H4 (cell line): ENCODE results near the gene HOOK2. TPM values are rescaled to one million over a fixed set of nuclear protein-coding genes. Genes with fewer than 3 reads are reported as not detected.
"Not testable (repeated sequence)": the region's sequence is repeated elsewhere in the genome, so short reads cannot be mapped to it uniquely, and the experiment has no call there.

Source experiments
- DNase-seq: peaks from one replicate; pipeline ENCODE4 v3.0.0-alpha.2; 2015; ENCODE audit warnings: low spot score
- total RNA-seq: library from RNA; depleted of rRNA; stranded (reverse); fragments of >200 nt; shearing (Covaris generic); gene quantifications from 2 replicates; pipeline ENCODE4 v1.2.3, GENCODE V29; 2014; rRNA removed

Gene HOOK2
- total RNA-seq, 1 experiment from 2014 or later: 8.6 TPM

DNA sequence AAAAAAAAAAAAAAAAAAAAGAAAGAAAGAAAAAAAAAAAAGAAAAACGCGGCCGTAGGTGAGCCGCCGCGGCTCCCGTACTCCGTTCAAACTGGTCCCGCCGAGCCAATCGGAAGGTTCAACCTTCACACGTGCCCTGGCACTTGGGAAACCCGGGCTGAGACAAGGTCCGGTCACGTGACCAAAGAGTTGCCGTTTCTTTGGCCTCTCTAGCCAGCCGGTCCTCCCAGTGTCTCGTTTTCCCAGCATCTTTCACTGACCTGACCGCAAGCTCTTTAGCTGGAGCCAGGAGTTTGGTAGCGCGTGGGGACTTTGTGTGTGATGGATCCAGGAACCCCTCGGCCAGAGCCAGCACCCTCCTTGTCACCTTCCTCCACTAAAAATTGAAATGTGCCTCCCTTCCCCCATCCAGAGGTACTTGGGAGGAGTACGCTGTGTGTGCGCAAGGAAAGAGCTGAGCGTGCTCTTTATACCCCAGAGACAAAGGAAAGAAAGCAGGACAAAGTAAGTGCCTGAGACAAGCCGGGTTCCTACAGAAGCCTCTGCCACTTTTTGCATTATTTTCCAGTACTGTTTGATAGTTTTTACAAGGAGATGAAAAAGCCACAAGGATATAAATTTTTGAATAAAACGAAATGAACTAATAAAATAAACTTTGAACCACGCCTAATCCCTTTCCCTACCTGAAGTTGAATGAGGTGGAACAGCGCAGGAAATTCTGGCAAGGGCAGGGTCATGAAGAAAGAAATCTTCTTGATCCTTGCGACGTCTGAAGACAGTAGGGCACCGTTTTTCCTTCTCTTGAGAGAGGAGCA lies 52.6 kb downstream of the HOOK2 start:
- DNase-seq: peak; percentile 99

DNA sequence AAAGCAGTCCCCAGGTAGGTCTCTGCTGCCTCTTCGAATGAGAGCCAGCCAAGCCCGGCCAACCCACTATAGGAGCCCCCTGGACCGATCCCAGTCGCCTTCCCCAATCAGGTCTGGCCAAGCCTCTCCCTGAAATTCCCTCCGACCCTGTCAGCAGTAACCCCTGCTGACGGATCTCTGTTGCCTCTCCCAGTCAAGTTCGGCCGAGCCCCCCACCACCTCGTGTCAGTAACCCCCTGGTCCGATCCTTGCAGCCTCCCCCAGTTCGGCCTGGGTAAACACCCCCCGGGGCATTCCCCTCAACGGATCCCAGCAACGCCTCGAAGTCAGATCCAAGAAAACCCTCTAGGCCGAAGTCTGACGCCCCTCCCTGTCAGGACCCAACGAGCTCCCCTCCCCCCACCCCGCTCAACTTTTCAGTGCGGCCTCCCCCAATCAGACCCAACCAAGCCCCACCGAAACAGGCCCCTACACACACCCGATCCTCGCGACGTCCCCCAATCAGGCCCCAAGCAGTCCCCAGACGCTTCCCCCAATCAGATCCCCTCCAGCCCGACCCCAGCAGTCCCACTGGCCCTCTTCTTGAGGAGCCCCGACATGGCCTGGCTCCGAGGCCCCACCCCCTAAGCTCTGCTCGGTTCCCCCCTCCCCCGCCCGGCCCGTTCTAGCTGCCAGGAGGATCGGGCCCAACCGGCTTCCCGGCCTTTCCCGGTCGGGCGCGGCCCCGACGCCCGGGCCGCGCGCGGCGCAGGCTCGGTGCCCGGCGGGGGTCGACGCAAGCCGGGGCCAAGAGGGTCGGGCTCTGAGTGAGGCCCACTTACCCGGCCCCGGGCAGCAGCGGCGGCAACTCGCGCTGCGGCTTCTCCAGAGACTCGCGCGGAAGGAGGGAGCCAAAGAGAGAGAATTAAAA lies 53.4 kb downstream of the HOOK2 start:
- DNase-seq: peak; percentile 28

DNA sequence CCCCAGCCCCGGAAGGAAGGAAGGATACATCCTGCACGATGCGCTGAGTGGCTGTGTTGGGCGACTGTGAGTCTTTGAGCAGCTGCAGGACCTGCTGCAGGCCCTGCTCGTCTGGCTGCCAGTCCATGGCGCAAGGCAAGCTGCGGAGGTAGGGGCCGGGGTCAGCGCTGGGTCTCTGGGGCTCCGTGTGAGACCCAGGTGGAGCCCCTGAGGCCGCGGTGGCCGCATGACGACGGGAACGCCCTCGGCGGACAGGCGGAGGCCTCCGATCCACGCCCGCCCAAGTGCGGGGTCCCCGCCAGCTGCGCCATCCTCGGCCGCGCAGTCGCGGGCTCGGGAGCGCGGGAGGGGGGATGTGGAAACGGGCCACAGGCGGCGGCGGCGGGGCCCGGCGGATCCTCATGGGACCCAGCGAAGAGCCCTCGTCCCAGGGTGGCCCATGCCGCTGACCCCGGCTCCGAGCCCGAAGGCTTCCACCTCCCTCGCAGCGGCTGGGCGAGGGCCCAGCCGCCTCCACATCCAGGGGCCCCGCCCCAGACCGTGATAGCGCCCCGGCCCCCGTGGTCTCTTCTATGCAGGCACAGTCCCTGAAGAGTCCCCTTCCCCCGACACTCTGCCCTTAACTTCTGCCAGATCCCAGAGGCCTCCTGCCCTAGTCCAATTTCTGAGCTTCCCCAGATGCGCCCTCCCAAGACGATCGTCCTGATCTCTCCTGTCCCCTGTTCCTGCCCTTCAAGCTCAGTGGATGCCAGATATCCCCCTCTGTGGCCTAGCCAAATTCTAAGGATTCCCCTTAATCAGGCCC lies 54.3 kb downstream of the HOOK2 start:
- DNase-seq: no peak

DNA sequence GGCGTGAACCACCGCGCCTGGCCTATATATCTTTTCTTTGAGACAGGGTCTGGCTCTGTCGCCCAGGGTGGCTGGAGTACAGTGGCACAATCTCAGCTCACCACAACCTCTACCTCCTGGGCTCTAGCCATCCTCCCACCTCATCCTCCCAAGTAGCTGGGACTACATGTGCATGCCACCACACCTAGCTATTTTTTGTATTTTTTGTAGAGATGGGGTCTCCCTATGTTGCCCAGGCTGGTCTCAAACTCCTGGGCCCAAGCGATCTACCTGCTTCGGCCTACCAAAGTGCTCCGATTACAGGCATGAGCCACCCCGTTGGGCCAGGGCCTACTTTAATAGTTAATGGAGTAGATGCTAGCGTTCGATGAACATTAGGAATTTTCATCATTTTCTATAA lies 55.1 kb downstream of the HOOK2 start:
- no peak for DNase-seq

DNA sequence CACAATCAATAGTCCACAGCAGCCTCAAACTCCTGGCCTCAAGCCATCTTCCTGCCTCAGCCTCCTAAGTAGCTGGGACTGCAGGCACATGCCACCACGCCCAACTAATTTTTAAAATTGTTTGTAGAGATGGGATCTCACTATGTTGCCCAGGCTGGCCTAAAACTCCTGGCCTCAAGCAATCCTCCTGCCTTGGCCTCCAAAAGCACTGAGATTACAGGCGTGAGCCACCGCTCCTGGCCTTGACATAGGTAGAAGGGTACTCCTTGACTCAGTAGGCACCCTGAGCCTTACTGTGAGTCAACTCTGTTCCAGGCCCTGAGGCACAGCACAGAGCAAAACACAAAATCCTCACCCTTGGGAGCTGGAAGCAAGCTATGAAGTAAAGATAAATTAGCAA lies 59.4 kb downstream of the HOOK2 start:
- no peak for DNase-seq

DNA sequence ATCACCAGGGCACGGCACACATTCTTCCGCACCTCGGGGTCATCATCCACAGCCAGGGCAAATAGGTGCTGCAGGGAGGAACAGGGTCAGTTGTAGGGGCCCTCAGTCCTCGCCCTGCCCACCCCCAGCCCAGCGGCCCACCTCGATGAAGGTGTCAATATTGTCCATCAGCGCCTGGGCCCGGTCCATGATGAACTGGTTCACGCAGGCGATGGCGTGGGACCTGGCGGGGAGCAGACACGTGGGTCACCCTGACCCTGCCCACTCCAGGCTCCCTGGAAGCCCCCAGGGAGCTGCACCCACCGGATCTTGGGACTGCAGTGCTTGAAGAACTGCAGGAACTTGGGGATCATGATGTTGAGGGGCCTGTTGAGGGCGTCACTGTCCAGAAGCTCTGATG lies 60.2 kb downstream of the HOOK2 start:
- no peak for DNase-seq

DNA sequence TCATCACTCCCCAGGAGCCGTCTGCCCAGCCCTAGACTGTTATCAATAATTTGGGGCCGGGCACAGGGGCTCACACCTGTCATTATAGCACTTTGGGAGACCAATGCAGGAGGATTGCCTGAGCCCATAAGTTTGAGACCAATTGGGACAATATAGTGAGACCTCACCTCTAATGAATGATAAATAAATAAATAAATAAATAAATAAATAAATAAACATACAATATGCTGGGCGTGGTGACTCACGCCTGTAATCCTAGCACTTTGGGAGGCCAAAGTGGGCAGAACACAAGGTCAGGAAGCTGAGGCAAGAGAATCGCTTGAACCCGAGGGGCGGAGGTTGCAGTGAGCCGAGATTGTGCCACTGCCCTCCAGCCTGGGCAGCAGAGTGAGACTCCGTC lies 62.0 kb downstream of the HOOK2 start:
- not testable (repeated sequence) for DNase-seq

Other genes with a start within 250 kb of the HOOK2 start
- 4.1 and 5.3 TPM in 2 replicates for gene ZNF564, start 224.1 kb downstream of the HOOK2 start, total RNA-seq
- 2.6 and 5.7 TPM in 2 replicates for gene ZNF490, start 164.7 kb downstream of the HOOK2 start, total RNA-seq
- gene ZNF791, start 164.6 kb downstream of the HOOK2 start, total RNA-seq: 8.1 and 8.5 TPM in 2 replicates
- 34.2 and 53.4 TPM in 2 replicates for gene MAN2B1, start 108.8 kb downstream of the HOOK2 start, total RNA-seq
- gene WDR83, start 108.7 kb downstream of the HOOK2 start, total RNA-seq: 12.8 and 13.7 TPM in 2 replicates
- 65.1 and 100 TPM in 2 replicates for gene DHPS, start 93.7 kb downstream of the HOOK2 start, total RNA-seq
- not detected in 2 replicates for gene GNG14, start 87.6 kb downstream of the HOOK2 start, total RNA-seq
- gene FBXW9, start 78.9 kb downstream of the HOOK2 start, total RNA-seq: 6.4 and 12.7 TPM in 2 replicates
- 30.1 and 33.0 TPM in 2 replicates for gene TNPO2, start 51.6 kb downstream of the HOOK2 start, total RNA-seq
- 238 and 271 TPM in 2 replicates for gene TRIR, start 40.9 kb downstream of the HOOK2 start, total RNA-seq
- 85.4 and 94.4 TPM in 2 replicates for gene GET3, start 38.1 kb downstream of the HOOK2 start, total RNA-seq
- 0.06 TPM in 1 of 2 replicates, not detected in the other for gene BEST2, start 23.8 kb downstream of the HOOK2 start, total RNA-seq
- gene JUNB, start 15.9 kb upstream of the HOOK2 start, total RNA-seq: 55.7 and 71.3 TPM in 2 replicates
- 6.1 and 6.7 TPM in 2 replicates for gene PRDX2, start 26.2 kb upstream of the HOOK2 start, total RNA-seq
- not detected in 2 replicates for gene THSD8, start 26.5 kb upstream of the HOOK2 start, total RNA-seq
- 74.2 and 92.1 TPM in 2 replicates for gene RNASEH2A, start 31.0 kb upstream of the HOOK2 start, total RNA-seq
- not detected in 2 replicates for gene RTBDN, start 59.0 kb upstream of the HOOK2 start, total RNA-seq
- 5.7 TPM in 1 of 2 replicates, not detected in the other for gene MAST1, start 63.0 kb upstream of the HOOK2 start, total RNA-seq
- gene DNASE2, start 105.9 kb upstream of the HOOK2 start, total RNA-seq: 64.4 and 68.8 TPM in 2 replicates
- gene KLF1, start 111.6 kb upstream of the HOOK2 start, total RNA-seq: not detected in 2 replicates
- 31.0 and 38.3 TPM in 2 replicates for gene GCDH, start 115.6 kb upstream of the HOOK2 start, total RNA-seq
- gene SYCE2, start 143.7 kb upstream of the HOOK2 start, total RNA-seq: 1.6 and 2.5 TPM in 2 replicates
- 59.4 and 90.9 TPM in 2 replicates for gene FARSA, start 158.2 kb upstream of the HOOK2 start, total RNA-seq
- 1,463 and 1,526 TPM in 2 replicates for gene CALR, start 163.1 kb upstream of the HOOK2 start, total RNA-seq
- 209 and 217 TPM in 2 replicates for gene RAD23A, start 170.3 kb upstream of the HOOK2 start, total RNA-seq
- gene GADD45GIP1, start 181.7 kb upstream of the HOOK2 start, total RNA-seq: 46.3 and 47.4 TPM in 2 replicates
- gene DAND5, start 194.0 kb upstream of the HOOK2 start, total RNA-seq: 0.06 TPM in 1 of 2 replicates, not detected in the other
- gene NFIX, start 219.9 kb upstream of the HOOK2 start, total RNA-seq: 9.6 and 13.8 TPM in 2 replicates